Activated CD4-positive, alpha-beta T cell treated with anti-CD3 and anti-CD28 coated beads, Interleukin-2, amount 10 ng/mL, durations not matched to agents 24 days and 14 days (primary cell): ENCODE data around the gene ACER2. TPM values are rescaled to one million over a fixed set of nuclear protein-coding genes. Genes with fewer than 3 reads are reported as not detected.

ENCODE experiments used
- DNase-seq: peaks from one replicate; pipeline ENCODE4 v3.0.0; 2022
- H3K27ac Mint-ChIP-seq: one replicate; pipeline ENCODE4 v1.8.0; 2022; ENCODE audit warnings: mild to moderate bottlenecking, mixed read lengths
- H3K27me3 Mint-ChIP-seq: one replicate; pipeline ENCODE4 v1.8.0; 2022; ENCODE audit warnings: mixed read lengths
- H3K36me3 Mint-ChIP-seq: one replicate; pipeline ENCODE4 v1.8.0; 2022; ENCODE audit warnings: low read depth, mild to moderate bottlenecking, mixed read lengths
- H3K4me1 Mint-ChIP-seq: one replicate; pipeline ENCODE4 v1.8.0; 2021; ENCODE audit warnings: mixed read lengths
- H3K4me3 Mint-ChIP-seq: one replicate; pipeline ENCODE4 v1.8.0; 2022; ENCODE audit warnings: mild to moderate bottlenecking, moderate library complexity, mixed read lengths
- H3K9me3 Mint-ChIP-seq: one replicate; pipeline ENCODE4 v1.8.0; 2021; ENCODE audit warnings: mixed read lengths
- intact Hi-C: fragments of 100-400 bp; cut with micrococcal nuclease; formaldehyde crosslinking; loops from one replicate; pipeline ENCODE4 v1.15.1; 2023
- total RNA-seq: library from RNA; stranded (reverse); gene quantifications from 2 replicates; pipeline ENCODE4 v1.2.3, GENCODE V29; 2022

Gene ACER2
- total RNA-seq, 1 donor from 2014 or later = 0.96 TPM

DNA sequence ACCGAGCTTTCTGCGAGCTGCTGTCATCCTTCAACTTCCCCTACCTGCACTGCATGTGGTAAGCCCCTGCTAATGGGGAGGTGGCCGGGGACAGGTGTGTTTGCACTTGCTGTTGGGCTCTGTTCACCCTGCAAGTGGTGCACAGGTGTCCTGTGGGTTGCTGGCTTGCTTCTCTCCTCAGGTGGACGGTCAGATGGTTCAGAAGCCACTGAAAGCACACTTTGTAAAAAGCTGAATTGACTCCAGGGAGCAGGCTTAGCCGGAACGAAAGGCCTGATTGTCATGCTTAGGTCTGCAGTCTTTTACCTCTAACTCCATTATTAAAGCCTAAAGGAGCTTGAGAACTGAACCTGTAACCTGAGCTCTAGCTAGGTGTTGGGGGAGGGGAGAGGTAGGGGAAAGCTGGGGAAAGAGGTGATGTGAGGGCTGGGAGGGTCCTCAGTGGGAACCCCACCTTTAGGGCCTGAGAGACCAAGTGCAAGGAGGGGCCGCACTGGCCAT, 37.6 kb downstream of the ACER2 start:
- Mint-ChIP-seq H3K27me3 (no peaks in the 10 kb centered on the region), H3K27ac (no peak overlapping the region), H3K36me3 (peaks cover 2% of the 10 kb centered on the region), H3K9me3 (no peaks in the 10 kb centered on the region), H3K4me1 (peaks cover 7% of the 10 kb centered on the region), H3K4me3 (no peak overlapping the region)
- DNase-seq = no peak
- intact Hi-C loops = no loop called here

DNA sequence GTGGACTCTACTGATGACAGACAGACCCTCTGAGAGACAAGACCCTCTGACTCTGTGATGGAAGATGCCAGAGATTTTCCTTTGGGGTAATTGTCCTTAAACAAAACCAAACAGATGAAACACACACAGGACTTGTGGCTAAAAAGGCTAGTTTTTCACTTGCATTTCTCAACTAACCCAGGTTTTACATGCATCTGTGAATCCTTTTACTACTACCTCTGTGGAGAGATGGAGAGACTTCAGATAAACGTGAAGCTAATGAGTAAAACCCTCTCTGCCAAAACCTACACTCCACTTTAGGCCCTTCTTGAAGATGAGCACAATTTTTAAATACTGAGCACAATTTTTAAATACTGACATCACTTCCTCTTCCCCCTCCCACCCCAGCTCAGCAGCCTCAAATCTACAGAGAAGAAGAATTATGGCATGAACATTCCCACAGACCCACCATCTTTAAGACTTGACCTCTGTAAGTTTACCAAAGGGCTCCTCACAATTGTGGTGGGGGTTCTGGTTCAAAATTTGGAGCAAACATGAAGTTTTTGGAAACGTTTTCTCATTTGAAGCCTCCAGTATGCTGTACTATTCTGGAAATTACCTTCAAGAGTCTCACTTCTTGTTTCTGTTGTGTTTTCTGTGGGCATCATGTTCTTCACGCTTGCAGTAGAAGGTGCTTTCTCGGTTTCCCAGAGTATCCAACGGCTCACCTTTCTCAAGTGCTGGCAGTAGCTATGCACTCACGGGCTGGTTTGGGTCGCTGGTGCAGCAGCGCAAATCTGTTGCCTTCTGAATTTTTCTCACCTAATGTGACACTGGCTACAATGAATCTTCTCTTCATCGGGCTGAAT, 42.7 kb downstream of the ACER2 start:
- Mint-ChIP-seq H3K4me3 (no peak overlapping the region), H3K27ac (no peak overlapping the region), H3K9me3 (no peaks in the 10 kb centered on the region), H3K4me1 (no peaks in the 10 kb centered on the region), H3K27me3 (no peaks in the 10 kb centered on the region), H3K36me3 (no peaks in the 10 kb centered on the region)
- intact Hi-C loops = loop anchor here (10.0 kb wide), 1 partner anchor 1637 kb away; no protein-coding TSS in a partner anchor
- no peak for DNase-seq

DNA sequence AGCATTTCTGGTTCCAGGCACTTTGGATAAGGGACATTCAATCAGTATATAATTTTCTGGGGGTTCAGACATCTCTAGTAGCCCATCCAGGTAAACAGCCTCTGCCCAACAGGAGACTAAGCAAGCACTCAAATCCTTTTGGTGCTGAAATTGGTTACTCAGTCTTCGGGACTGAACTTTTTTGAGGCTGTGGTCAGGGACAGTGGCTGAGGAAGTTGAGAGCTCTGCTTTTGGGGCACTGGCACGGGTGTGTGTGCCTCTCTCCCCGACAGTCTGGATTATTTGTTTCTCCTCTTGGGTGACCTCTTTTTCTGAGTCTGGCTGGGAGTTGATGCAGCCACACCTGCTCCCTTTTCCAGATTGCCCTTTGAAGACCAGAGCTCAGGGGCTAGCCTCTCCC, 47.6 kb downstream of the ACER2 start:
- DNase-seq = no peak
- no peak overlapping the region for H3K4me3 Mint-ChIP-seq
- H3K4me1 Mint-ChIP-seq = peaks cover 8% of the 10 kb centered on the region
- peaks cover 3% of the 10 kb centered on the region for H3K27me3 Mint-ChIP-seq
- no peak overlapping the region for H3K27ac Mint-ChIP-seq
- no peaks in the 10 kb centered on the region for H3K9me3 Mint-ChIP-seq
- intact Hi-C loops = loop anchor here (2.0 to 10.0 kb wide), 4 partner anchors 282 to 1642 kb away; partner anchors contain the start of gene HAUS6
- H3K36me3 Mint-ChIP-seq = no peaks in the 10 kb centered on the region

DNA sequence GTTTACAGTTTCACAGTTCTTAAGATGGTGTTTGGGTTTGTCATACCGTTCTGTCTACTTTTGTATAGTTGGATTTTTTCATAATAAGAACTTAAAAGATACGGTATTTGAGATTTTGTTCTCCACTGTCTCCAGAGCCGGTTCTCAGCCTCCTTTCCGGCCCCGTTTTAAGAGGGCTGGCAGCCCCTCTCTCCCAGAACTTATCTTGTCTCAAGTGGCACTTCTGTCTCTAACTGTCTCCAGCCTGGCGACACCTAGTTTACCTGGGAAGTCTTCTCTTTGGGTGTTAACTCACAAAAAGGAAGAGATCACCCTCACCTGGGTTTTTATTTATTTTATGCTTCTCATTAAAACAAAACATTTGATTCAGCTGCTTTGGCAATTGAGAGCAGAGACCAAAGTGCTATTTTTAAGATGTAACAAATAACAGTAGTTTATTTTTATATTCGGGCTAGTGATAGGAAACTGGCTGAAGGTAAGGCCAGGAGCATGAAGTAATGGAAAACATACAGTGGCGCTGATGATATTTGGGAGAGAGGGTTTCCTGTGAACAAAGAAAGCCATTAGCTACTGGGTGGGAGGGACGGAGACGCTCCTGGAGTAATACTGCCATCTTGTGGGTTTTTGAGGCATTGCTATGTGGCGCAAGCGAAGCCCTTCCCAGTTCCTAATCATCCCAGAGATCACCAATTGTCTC, 48.3 kb downstream of the ACER2 start:
- intact Hi-C loops = loop anchor here (1.0 to 10.0 kb wide), 8 partner anchors 49 to 1642 kb away; partner anchors contain the start of genes HAUS6, RPS6 and RRAGA
- H3K27ac Mint-ChIP-seq = no peak overlapping the region
- peaks cover 10% of the 10 kb centered on the region for H3K4me1 Mint-ChIP-seq
- H3K27me3 Mint-ChIP-seq = peaks cover 3% of the 10 kb centered on the region
- H3K9me3 Mint-ChIP-seq = no peaks in the 10 kb centered on the region
- H3K4me3 Mint-ChIP-seq = peak overlapping the region; percentile 59
- H3K36me3 Mint-ChIP-seq = no peaks in the 10 kb centered on the region
- DNase-seq = peak; percentile 91

DNA sequence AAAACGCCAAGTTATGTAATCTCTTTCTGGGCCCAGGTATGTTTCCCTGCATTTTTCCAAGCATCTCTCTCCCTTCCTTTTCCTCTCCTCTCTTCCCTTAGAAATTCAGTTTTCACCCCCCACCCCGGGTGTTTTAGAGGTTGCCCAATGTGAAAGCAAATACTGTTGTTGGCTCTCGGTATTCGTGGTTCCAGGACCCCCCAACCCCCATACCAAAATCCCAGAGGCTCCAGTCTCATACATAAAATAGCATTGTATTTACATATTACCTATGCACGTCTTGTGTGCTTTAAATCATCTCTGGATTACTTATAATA, 48.8 kb downstream of the ACER2 start:
- Mint-ChIP-seq H3K9me3 (no peaks in the 10 kb centered on the region), H3K4me3 (peak overlapping the region; percentile 59), H3K4me1 (peaks cover 10% of the 10 kb centered on the region), H3K27me3 (peaks cover 3% of the 10 kb centered on the region), H3K27ac (no peak overlapping the region), H3K36me3 (no peaks in the 10 kb centered on the region)
- intact Hi-C loops = loop anchor here (1.0 to 10.0 kb wide), 8 partner anchors 49 to 1643 kb away; partner anchors contain the start of genes HAUS6, RPS6 and RRAGA
- DNase-seq = no peak

DNA sequence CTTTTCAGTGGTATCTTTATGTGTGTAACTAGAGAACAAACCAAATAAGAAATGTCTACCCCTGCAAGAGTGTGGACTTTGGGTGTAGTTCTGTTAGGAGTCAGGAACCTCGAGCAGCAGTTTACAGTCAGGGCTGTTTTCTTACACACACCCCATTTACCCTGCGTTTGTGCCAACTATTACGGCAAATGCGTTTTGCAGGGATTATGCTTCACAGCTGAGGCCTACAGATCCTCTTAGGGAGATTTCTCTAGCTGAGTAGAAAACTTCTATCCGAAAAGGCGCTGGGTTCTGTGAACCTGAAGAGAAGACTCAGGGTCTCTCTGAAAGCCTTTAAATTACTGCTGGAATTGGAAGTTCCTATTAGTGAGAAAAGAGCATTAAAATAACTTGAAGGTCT, 51.4 kb downstream of the ACER2 start:
- Mint-ChIP-seq H3K4me1 (peaks cover 19% of the 10 kb centered on the region), H3K27me3 (peaks cover 4% of the 10 kb centered on the region), H3K9me3 (no peaks in the 10 kb centered on the region), H3K36me3 (no peaks in the 10 kb centered on the region), H3K4me3 (no peak overlapping the region), H3K27ac (no peak overlapping the region)
- DNase-seq = no peak
- intact Hi-C loops = no loop called here

DNA sequence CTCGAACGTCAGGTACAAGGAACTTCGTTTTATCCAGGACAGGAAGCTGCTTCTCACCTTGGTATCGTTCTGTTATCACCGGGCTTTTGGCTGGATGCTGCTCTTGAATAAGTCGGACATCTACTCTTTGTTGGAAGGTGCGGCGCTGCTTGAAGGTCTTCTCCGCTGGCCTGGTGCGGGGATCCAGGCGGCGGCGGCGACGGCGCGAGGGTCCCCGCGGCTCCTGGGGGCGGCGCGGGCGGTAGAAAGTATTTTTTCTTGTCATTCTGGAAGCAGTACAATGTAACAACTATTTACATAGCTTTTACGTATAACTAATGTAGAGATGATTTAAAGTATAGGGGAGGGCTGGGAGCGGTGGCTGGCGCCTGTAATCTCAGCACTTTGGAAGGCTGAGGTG, 52.3 kb downstream of the ACER2 start:
- peaks cover 5% of the 10 kb centered on the region for H3K27me3 Mint-ChIP-seq
- H3K4me1 Mint-ChIP-seq = peaks cover 20% of the 10 kb centered on the region
- no peaks in the 10 kb centered on the region for H3K36me3 Mint-ChIP-seq
- no peak overlapping the region for H3K27ac Mint-ChIP-seq
- H3K4me3 Mint-ChIP-seq = no peak overlapping the region
- intact Hi-C loops = no loop called here
- no peak for DNase-seq
- no peaks in the 10 kb centered on the region for H3K9me3 Mint-ChIP-seq

DNA sequence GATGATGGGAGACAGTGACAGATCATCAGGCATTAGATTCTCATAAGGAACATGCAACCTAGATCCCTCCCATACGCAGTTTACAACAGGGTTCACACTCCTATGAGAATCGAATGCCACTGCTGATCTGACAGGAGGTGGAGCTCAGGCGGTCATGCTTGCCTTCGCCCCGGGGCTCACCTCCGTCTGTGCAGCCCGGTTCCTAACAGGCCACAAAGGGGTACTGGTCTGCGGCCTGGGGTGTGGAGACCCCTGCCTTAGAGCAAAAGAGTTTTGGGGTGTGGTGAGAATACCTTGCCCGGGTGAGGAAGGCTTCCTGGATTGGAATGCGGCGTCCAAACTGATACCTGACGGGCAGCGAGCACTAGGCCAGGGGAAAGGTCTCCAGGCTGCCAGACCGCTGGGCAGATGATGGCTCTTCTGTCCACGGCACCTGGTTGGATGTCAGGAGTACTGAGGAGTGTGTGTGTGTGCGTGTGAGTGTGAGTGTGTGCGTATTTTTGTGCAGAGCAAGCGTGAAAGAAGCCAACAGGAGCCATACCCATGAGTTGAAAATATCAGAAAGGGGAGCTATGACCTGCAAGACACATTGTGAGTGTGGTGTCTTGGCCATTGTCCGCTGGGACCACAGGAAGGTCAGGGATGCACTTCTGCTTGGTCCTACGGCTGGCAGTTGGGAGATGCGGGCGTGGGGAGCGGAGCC, 55.4 kb downstream of the ACER2 start:
- intact Hi-C loops = no loop called here
- H3K27ac Mint-ChIP-seq = no peak overlapping the region

DNA sequence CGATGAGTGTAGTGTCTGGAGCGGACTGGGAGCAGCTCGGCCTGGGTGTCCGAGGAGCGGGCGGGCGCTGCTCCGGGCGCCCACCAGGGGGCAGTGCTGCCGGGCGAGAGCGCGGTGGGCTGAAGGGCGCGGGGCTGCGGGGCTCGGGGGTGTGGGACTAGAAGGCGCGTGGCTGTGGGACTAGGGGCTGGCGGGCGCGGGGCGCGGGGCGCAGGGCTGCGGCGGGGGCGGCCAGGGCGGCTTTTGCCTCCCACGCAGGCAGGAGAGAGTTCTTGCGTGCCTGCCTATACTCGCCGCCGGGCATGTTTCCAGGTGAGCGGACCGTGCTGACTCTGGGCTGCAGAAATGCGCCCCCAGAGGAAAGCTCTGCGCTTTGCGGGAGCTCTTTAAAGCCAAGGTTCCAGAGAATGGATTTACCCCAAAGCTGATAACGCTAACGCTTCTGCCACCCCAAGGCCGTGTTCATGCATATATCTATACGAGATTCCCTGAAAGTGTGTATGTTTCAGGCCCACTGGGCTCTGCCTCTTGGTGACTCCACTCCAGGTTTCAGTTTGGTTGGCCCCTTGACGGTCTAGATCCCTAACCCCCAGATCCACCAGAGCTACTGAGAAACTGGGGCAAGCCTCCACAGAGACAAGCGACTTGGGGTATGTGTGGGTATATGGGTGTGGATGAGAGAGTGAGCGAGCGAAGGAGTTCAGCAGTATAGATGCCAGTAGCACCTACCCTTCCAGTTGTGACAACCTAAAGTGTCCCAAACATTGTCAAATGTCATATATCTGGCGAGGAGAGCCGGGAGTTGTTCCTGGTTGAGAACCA, 56.2 kb downstream of the ACER2 start:
- DNase-seq = peak; percentile 93
- Mint-ChIP-seq H3K36me3 (no peaks in the 10 kb centered on the region), H3K27ac (no peak overlapping the region), H3K4me1 (peaks cover 12% of the 10 kb centered on the region), H3K4me3 (peak overlapping the region; percentile 84), H3K9me3 (no peaks in the 10 kb centered on the region), H3K27me3 (peaks cover 11% of the 10 kb centered on the region)
- intact Hi-C loops = no loop called here

More for the DNA sequence above, 55.4 kb downstream of the ACER2 start:
- no peak for DNase-seq
- no peaks in the 10 kb centered on the region for H3K36me3 Mint-ChIP-seq
- peak overlapping the region; percentile 84 for H3K4me3 Mint-ChIP-seq
- no peaks in the 10 kb centered on the region for H3K9me3 Mint-ChIP-seq
- H3K4me1 Mint-ChIP-seq = peaks cover 12% of the 10 kb centered on the region
- peaks cover 12% of the 10 kb centered on the region for H3K27me3 Mint-ChIP-seq

DNA sequence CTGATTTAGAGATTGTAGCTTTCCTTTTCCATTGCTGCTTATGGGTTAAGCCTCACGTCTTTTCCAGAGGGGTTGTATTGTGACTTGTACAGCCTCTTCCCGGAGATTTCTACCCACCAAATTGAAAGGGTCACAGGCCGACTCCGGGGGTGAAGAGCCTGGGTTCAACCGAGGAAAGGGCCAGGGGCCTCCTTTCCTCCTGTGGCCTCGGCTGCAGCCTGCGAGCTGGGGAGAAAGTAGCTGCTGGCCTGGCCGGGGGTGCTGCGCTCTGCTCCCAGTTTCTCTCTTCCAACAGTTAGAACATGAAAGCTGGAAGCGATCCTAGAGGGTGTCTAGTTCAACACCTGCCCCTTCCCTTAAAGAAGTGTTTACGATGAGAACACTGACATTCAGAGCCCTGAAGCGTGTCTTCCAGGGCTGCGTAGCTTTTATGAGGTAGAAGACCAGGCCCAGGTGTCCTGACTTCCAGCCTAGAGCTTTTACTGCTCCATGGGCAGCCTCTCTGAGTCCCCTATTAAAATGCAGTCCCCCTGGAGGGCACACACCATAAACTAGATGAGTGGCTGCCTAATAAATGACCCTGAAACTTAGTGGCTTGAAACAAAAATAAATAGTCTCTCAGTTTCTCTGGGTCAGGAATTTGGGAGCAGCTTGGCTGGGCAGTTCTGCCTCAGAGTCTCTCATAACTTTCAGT, 56.9 kb downstream of the ACER2 start:
- no peaks in the 10 kb centered on the region for H3K9me3 Mint-ChIP-seq
- no peaks in the 10 kb centered on the region for H3K36me3 Mint-ChIP-seq
- no peak overlapping the region for H3K4me3 Mint-ChIP-seq
- peaks cover 12% of the 10 kb centered on the region for H3K4me1 Mint-ChIP-seq
- H3K27ac Mint-ChIP-seq = no peak overlapping the region
- H3K27me3 Mint-ChIP-seq = peaks cover 15% of the 10 kb centered on the region
- intact Hi-C loops = no loop called here
- DNase-seq = no peak

DNA sequence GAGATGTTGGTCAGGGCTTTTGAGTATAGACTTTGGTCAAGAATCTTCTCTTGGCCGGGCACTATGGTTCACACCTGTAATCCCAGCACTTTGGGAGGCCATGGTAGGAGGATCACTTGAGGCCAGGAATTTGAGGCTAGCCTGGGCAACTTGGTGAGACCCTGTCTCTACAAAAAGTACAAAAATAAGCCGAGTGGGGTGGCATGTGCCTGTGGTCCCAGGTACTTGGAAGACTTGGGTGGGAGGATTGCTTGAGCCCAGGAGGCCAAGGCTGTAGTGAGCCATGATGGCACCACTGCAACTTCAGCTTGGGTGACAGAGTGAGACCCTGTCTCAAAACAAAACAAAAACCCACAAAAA, 57.5 kb downstream of the ACER2 start:
- Mint-ChIP-seq H3K4me1 (peaks cover 12% of the 10 kb centered on the region), H3K36me3 (no peaks in the 10 kb centered on the region), H3K27ac (no peak overlapping the region), H3K27me3 (peaks cover 15% of the 10 kb centered on the region), H3K4me3 (no peak overlapping the region), H3K9me3 (no peaks in the 10 kb centered on the region)
- DNase-seq = no peak
- intact Hi-C loops = no loop called here

DNA sequence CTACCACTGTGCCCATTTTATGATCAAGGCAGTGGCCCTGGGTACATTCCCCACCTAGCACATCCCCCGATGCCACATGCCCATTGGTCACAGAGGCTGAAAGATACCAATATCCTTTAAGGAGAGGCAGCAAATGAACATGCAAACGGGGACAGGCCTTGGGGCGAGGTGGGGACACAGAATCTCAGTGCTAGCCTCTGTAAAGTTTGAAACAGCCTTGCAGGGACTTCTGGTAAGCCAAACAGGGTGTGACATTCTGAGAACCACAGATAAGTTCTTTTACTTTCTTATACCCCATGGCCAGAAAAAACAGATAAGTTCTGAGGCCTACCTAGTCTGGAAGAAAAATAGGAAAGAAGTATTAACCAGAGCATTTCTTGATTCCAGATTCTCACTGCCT, 60.5 kb downstream of the ACER2 start:
- Mint-ChIP-seq H3K4me1 (peaks cover 19% of the 10 kb centered on the region), H3K27me3 (peaks cover 27% of the 10 kb centered on the region), H3K36me3 (no peaks in the 10 kb centered on the region), H3K9me3 (no peaks in the 10 kb centered on the region), H3K27ac (no peak overlapping the region), H3K4me3 (no peak overlapping the region)
- DNase-seq = no peak
- intact Hi-C loops = no loop called here

DNA sequence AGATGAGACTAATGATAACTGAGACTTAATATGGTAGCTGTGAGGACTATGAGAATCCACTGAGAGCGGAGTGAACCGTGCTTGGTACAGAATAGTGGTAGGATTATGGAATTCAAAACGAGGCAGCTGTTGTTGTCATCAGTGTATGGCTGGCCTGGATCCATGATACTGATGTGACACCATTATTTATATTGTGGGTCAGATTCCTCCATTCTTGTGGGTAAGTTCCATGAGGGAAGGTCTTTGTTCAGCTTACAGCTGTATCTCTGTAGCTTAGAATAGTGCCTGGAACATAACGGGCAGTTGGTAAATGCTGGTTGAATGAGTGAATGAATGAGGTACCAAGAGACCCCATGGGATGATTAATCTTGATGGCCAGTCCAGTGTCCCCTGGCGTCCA, 61.8 kb downstream of the ACER2 start:
- no peak for DNase-seq
- no peak overlapping the region for H3K27ac Mint-ChIP-seq
- intact Hi-C loops = loop anchor here (10.0 kb wide), 2 partner anchors 274 to 1624 kb away; no protein-coding TSS in a partner anchor

More for the DNA sequence above, 61.8 kb downstream of the ACER2 start:
- H3K27me3 Mint-ChIP-seq = peaks cover 30% of the 10 kb centered on the region
- no peaks in the 10 kb centered on the region for H3K9me3 Mint-ChIP-seq
- H3K4me1 Mint-ChIP-seq = peaks cover 12% of the 10 kb centered on the region
- H3K4me3 Mint-ChIP-seq = no peak overlapping the region
- no peaks in the 10 kb centered on the region for H3K36me3 Mint-ChIP-seq
